Transverse colon (tissue), 3 donors: ENCODE measurements around the gene GPD1L.
"Not testable (repeated sequence)": the region's sequence is repeated elsewhere in the genome, so short reads cannot be mapped to it uniquely, and the experiment has no call there.

Experiments used
- EP300 ChIP-seq: sonication (generic); formaldehyde crosslinking; IDR thresholded peaks from one replicate; pipeline ENCODE4 v1.6.1; 2017; ENCODE audit warnings: antibody characterized with exemption, low read depth
- POLR2A ChIP-seq: fragments of 450-650 bp; IDR thresholded peaks from one replicate; pipeline ENCODE4 v1.6.1; 2016; ENCODE audit warnings: antibody characterized with exemption, mild to moderate bottlenecking, moderate library complexity
- TF ChIP-seq, protein P1 (sequence below), 5 experiments: fragments of 200-600 bp in 3 of 5; fragments of 450-650 bp in 2 of 5; sonication (generic) in 3 of 5; IDR thresholded peaks; 1 replicate in 2 of 5; 2 replicates in 3 of 5; pipeline ENCODE4 v1.5.1; 2016 to 2017; ENCODE audit warnings: antibody characterized with exemption in 5 of 5, inconsistent platforms in 3 of 5, mild to moderate bottlenecking in 2 of 5, moderate library complexity in 1 of 5

DNA sequence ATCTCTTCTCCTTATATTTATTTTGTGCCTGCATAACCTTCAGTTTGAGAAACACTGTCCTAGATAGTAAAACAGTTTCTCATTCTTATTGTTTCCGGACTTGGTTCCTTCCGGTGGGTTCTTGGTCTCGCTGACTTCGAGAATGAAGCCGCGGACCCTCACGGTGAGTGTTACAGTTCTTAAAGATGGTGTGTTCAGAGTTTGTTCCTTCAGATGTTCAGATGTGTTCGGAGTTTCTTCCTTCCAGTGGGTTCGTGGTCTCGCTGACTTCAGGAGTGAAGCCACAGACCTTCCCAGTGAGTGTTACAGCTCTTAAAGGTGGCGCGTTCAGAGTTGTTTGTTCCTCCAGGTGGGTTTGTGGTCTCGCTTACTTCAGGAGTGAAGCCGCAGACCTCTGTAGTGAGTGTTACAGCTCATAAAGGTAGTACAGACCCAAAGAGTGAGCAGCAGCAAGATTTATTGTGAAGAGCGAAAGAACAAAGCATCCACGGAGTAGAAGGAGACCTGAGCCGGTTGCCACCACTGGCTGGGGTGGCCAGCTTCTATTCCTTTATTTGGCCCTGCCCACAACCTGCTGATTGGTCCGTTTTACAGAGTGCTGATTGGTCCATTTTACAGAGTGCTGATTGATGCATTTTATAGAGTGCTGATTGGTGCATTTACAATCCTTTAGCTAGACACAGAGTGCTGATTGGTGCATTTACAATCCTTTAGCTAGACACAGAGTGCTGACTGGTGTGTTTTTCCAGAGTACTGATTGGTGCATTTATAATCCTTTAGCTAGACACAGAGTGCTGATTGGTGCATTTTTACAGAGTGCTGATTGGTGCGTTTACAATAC is 8.3 kb downstream of the GPD1L start:
- not testable (repeated sequence) for TF ChIP-seq POLR2A, EP300
- TF ChIP-seq, protein P1, sequence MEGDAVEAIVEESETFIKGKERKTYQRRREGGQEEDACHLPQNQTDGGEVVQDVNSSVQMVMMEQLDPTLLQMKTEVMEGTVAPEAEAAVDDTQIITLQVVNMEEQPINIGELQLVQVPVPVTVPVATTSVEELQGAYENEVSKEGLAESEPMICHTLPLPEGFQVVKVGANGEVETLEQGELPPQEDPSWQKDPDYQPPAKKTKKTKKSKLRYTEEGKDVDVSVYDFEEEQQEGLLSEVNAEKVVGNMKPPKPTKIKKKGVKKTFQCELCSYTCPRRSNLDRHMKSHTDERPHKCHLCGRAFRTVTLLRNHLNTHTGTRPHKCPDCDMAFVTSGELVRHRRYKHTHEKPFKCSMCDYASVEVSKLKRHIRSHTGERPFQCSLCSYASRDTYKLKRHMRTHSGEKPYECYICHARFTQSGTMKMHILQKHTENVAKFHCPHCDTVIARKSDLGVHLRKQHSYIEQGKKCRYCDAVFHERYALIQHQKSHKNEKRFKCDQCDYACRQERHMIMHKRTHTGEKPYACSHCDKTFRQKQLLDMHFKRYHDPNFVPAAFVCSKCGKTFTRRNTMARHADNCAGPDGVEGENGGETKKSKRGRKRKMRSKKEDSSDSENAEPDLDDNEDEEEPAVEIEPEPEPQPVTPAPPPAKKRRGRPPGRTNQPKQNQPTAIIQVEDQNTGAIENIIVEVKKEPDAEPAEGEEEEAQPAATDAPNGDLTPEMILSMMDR (IDR thresholded peaks at IDR 0.05) = not testable (repeated sequence)
